Heart left ventricle (tissue), 16 donors: Measurements from ENCODE around the gene PTGIS. TPM values are rescaled to one million over a fixed set of nuclear protein-coding genes. Genes with fewer than 3 reads are reported as not detected.

ENCODE experiments used
- ATAC-seq, 4 donors: fragments of 200-7000 bp; cut with Tn5 transposase; one replicate each; pipeline ENCODE4 v1.9.1; 2020 to 2022; ENCODE audit warnings: moderate library complexity in 4 of 4, mild to moderate bottlenecking in 3 of 4, moderate number of reproducible peaks in 1 of 4
- DNase-seq, 5 donors: peaks; one replicate each; pipeline ENCODE4 v3.0.0-alpha.2; 2020
- H3K27ac ChIP-seq, 12 donors: fragments of 200-600 bp; sonication (generic) in 4 of 12; one replicate each; pipeline versions ENCODE4 v1.5.0 to v1.8.0; 2016 to 2022; ENCODE audit warnings: mild to moderate bottlenecking in 2 of 12
- H3K27me3 ChIP-seq, 9 donors: fragments of 200-600 bp; sonication (generic) in 2 of 9; one replicate each; pipeline versions ENCODE4 v1.5.1 to v1.8.0; 2016 to 2022; ENCODE audit warnings: mild to moderate bottlenecking in 3 of 9
- H3K36me3 ChIP-seq, 9 donors: fragments of 200-600 bp; sonication (generic) in 2 of 9; one replicate each; pipeline versions ENCODE4 v1.5.0 to v1.8.0; 2018 to 2022; ENCODE audit warnings: mild to moderate bottlenecking in 2 of 9
- H3K4me1 ChIP-seq, 12 donors: fragments of 200-600 bp; sonication (generic) in 4 of 12; one replicate each; pipeline versions ENCODE4 v1.5.0 to v1.8.0; 2016 to 2022; ENCODE audit warnings: mild to moderate bottlenecking in 3 of 12
- H3K4me3 ChIP-seq, 12 donors: fragments of 200-600 bp; sonication (generic) in 4 of 12; one replicate each; pipeline versions ENCODE4 v1.5.0 to v1.8.0; 2017 to 2022; ENCODE audit warnings: mild to moderate bottlenecking in 9 of 12, moderate library complexity in 4 of 12
- H3K9me3 ChIP-seq, 12 donors: fragments of 200-600 bp; sonication (generic) in 4 of 12; one replicate each; pipeline versions ENCODE4 v1.5.0 to v1.8.0; 2016 to 2022; ENCODE audit warnings: mild to moderate bottlenecking in 1 of 12
- CTCF ChIP-seq, 12 donors: fragments of 200-600 bp; sonication (generic) in 4 of 12; IDR thresholded peaks; one replicate each; pipeline versions ENCODE4 v1.5.0 to v1.8.0; 2018 to 2022; ENCODE audit warnings: antibody characterized with exemption in 12 of 12, mild to moderate bottlenecking in 5 of 12
- POLR2A ChIP-seq, 2 donors: fragments of 450-650 bp; IDR thresholded peaks; one replicate each; pipeline ENCODE4 v1.6.1; 2017; ENCODE audit warnings: antibody characterized with exemption in 2 of 2, mild to moderate bottlenecking in 2 of 2, moderate library complexity in 2 of 2
- WGBS, 4 donors: extraction: QIAGEN DNeasy Blood & Tissue Kit in 2 of 4; methylation state at CpG; one replicate each; pipeline versions ENCODE4 v1.1.5 to v1.1.7; 2013 to 2018; 5-methylcytosine and 5-hydroxymethylcytosine counted together
- intact Hi-C, 10 donors: fragments of 100-400 bp; cut with DNase I; formaldehyde crosslinking; loops; one replicate each; pipeline versions ENCODE4 v1.11.1 to v1.14.2; 2022
- polyA plus RNA-seq, 2 donors: library from polyadenylated mRNA; stranded (reverse); fragments of 200-250 nt; gene quantifications; one replicate each; pipeline ENCODE4 v1.2.3, GENCODE V29; 2013
- total RNA-seq, 9 donors: library from RNA; depleted of rRNA in 2 of 9; stranded (reverse); fragments of >200 nt in 2 of 9; fragmentation: NEBNext Ultra II Directional in 3 of 9; extraction: Animal tissue kit (Norgen Biotek cat#: 25700) in 3 of 9; gene quantifications; one replicate each; pipeline versions ENCODE4 v1.1.0 to v1.2.4, GENCODE V29; 2016 to 2023
- donor health status: ischemic (EF 13 %, LVEDD 7.1; RV severe dilation, severe dysfunction).
- donor health status: healthy with polysubstance abuse.
- donor health status: DM: no; HTN: yes; CAD: no.
- donor health status: DM: no; HTN: no; CAD: no.
- donor health status: ischemic (EF 25% LVEDD 6.9; RV normal size, moderate dysfunction).
- donor health status: ischemic (EF 25% LVEDD 5.7; RV mildly dilated, moderate dysfunction).
- donor health status: healthy.
- donor health status: DM: yes; HTN: yes; CAD: no.
- donor health status: ischemic (EF 35%, LVEDD 5.7; RV mildly dilated, moderate dysfunction).
- donor health status: nonischemic (EF 11% LVEDD 7.7; RV severe dilation, severe dysfunction).
- donor health status: DM: yes; HTN: yes; CAD: no.
- donor health status: PGD.
- donor health status: ischemic (EF 29% LVEDD 5.4; RV normal size, mild dysfunction).
- donor health status: nonischemic (EF 23%, LVEDD 6.1; RV moderate dilation, normal function).

PTGIS gene
- total and polyA plus RNA-seq, 11 donors: 5.3 to 95.2 (median 20.1) TPM

- Histone ChIP-seq H3K4me1 (peaks cover 0 to 58% (median 34%) of the 10 kb centered on the region in 12 donors), H3K4me3 (no peak overlapping the region), H3K36me3 (no peaks in the 10 kb centered on the region), H3K9me3 (no peaks in the 10 kb centered on the region), H3K27ac (peak overlapping the region in 11 of 12 donors; percentile 62 to 92 (median 77)), H3K27me3 (no peaks in the 10 kb centered on the region)
- TF ChIP-seq CTCF (IDR thresholded peaks at IDR 0.05) (no peak), POLR2A (IDR thresholded peaks at IDR 0.05) (no peak)
- ATAC-seq (peak; percentile 47 to 77 (median 68)), DNase-seq (peak in 2 of 5 donors; percentile 16 to 59)
- WGBS, 4 donors: 40 to 62% (median 56%) methylated on average over 4 of the region's 4 CpGs
- intact Hi-C loops: loop anchor here in 2 of 10 donors (5.0 kb wide), 1 partner anchor 34 kb away; no protein-coding TSS in a partner anchor
These were observed 23.4 kb upstream of the PTGIS start for GRCh38 chr20:49591217-49591865.

- 77 to 85% (median 80%) methylated on average over 8 of the region's 8 CpGs for WGBS, 4 donors
- Histone ChIP-seq H3K4me3 (no peak overlapping the region), H3K27me3 (no peaks in the 10 kb centered on the region), H3K36me3 (no peaks in the 10 kb centered on the region), H3K9me3 (no peaks in the 10 kb centered on the region), H3K4me1 (peaks cover 0 to 57% (median 32%) of the 10 kb centered on the region in 12 donors), H3K27ac (peak overlapping the region in 11 of 12 donors; percentile 28 to 92 (median 76))
- intact Hi-C loops: loop anchor here in 2 of 10 donors (5.0 kb wide), 1 partner anchor 33 kb away; no protein-coding TSS in a partner anchor
- no peak for ATAC-seq
- TF ChIP-seq POLR2A (IDR thresholded peaks at IDR 0.05) (no peak), CTCF (IDR thresholded peaks at IDR 0.05) (no peak)
- DNase-seq: no peak
These were observed 22.5 kb upstream of the PTGIS start for GRCh38 chr20:49590163-49591017.

- peaks cover 0 to 57% (median 32%) of the 10 kb centered on the region in 12 donors for H3K4me1 ChIP-seq
- TF ChIP-seq POLR2A (IDR thresholded peaks at IDR 0.05): no peak
- TF ChIP-seq CTCF (IDR thresholded peaks at IDR 0.05): no peak
- no peaks in the 10 kb centered on the region for H3K36me3 ChIP-seq
- no peak for DNase-seq
- H3K27me3 ChIP-seq: no peaks in the 10 kb centered on the region
- no peaks in the 10 kb centered on the region for H3K9me3 ChIP-seq
- intact Hi-C loops: loop anchor here in 2 of 10 donors (2.0 to 5.0 kb wide), 2 partner anchors 15 to 32 kb away; no protein-coding TSS in a partner anchor
- WGBS, 4 donors: 89 to 93% (median 91%) methylated on average over 6 of the region's 6 CpGs
- H3K27ac ChIP-seq: peak overlapping the region in 7 of 12 donors; percentile 13 to 92 (median 80)
- no peak overlapping the region for H3K4me3 ChIP-seq
- no peak for ATAC-seq
These were observed 21.8 kb upstream of the PTGIS start for GRCh38 chr20:49589747-49590146.

- H3K4me1 ChIP-seq: peaks cover 0 to 55% (median 29%) of the 10 kb centered on the region in 12 donors
- H3K9me3 ChIP-seq: peaks cover 0 to 11% (median 4%) of the 10 kb centered on the region in 12 donors
- TF ChIP-seq CTCF (IDR thresholded peaks at IDR 0.05): no peak
- no peak for TF ChIP-seq POLR2A (IDR thresholded peaks at IDR 0.05)
- no peaks in the 10 kb centered on the region for H3K36me3 ChIP-seq
- 64 to 70% (median 68%) methylated on average over 10 of the region's 10 CpGs for WGBS, 4 donors
- ATAC-seq (no peak), DNase-seq (no peak)
- no peak overlapping the region for H3K4me3 ChIP-seq
- no peaks in the 10 kb centered on the region for H3K27me3 ChIP-seq
- intact Hi-C loops: no loop called here
- H3K27ac ChIP-seq: peak overlapping the region in 8 of 12 donors; percentile 22 to 89 (median 74)
These were observed 19.2 kb upstream of the PTGIS start for GRCh38 chr20:49587111-49587570.
